GM12801 (cell line): ENCODE measurements around the gene TIE1.

ENCODE experiments used
- CTCF ChIP-seq: IDR thresholded peaks from one replicate; pipeline ENCODE4 v1.5.1; 2011; ENCODE audit warnings: control low read depth; ENCODE audit not compliant: insufficient read length; ENCODE audit errors: extremely low read depth

Gene TIE1

GRCh38 chr1:43275826-43276620, 24.8 kb upstream of the TIE1 start:
- no peak for TF ChIP-seq CTCF

DNA sequence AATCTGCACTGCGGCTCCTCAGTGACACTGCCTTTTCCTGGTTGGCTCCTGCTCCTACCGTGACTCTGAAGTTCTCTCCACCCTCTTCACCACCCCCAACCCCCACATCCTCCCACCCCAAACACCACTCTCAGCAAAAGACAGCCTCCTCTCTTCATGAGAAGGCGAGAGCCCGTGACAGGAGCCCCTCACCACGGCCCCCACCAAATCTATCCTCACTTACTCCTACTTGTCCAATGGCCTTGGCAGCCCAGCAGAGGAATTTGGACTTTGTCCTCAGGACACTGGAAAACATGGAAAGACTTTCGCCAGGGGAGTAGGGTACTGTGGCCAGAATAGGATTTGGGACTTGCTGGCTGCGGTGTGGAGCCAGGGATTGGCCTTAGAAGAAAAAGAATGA, 24.1 kb upstream of the TIE1 start:
- TF ChIP-seq CTCF: no peak

DNA sequence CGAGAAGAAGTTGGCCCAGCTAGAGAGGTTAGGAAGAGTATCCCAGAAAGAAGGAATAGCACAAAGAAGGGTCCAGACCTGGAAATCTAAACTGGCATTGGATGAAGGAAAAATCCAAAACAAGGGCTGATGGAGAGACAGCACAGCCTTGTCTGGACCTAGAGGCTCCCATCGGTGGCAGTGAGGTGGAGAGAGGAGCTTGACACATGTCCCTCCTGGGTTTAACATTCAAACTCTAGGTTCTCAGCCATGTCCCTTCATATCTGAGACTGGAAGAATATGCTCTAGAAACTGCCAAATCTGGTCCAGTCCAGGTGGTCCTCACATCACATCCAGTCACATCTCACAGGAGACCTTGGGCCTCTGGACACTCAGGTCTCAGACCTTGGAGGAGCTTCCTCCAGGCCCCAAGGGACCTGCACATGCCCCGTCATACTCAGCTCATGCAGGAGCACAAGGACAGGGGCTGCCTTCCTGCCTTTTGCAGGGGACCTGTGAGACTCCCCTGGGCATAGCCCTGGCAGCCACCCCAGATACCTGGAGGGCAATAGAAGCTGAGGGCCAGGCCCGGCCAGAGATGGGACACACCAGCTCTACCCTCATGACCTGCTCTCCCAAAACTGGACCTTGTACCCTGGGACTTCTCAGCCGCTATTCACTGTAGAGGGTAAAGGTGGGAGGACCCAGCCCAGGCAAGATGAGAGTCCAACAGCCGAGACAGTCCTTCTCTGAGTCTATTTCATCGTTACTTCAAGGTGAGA, 23.5 kb upstream of the TIE1 start:
- no peak for TF ChIP-seq CTCF

GRCh38 chr1:43279161-43279560, 21.6 kb upstream of the TIE1 start:
- no peak for TF ChIP-seq CTCF

DNA sequence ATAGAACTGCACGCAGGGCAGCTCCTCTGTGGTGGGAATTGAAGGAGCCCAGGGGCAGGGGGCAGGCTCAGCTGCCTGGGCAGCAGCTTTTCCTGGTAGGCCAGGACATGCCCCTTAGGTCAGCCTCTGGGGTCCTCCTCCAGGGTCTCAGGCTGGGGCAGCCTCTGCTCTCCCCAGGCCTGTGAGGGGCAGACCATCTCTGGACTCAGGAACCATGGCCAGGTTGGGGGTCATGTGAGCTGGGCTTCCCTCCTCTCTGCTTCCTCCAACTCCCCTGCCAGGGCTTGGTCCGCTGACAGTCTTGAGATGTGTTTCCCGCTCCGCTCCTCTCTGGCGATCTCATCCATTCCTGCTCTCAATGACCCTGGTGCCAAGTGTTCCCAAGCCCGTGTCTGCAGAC, 21.1 kb upstream of the TIE1 start:
- TF ChIP-seq CTCF: no peak

- no peak for TF ChIP-seq CTCF
These were observed 20.1 kb upstream of the TIE1 start for GRCh38 chr1:43280692-43281091.

GRCh38 chr1:43282220-43283195, 18.3 kb upstream of the TIE1 start:
- TF ChIP-seq CTCF: no peak
